ENCODE results near the gene PCP4L1.

Gene PCP4L1

GRCh38 chr1:161304927-161305866 is 46.7 kb downstream of the PCP4L1 start:
- Histone ChIP-seq H3K4me3 (ENCODE audit: low read length) (peak overlapping the region; percentile 60), H3K9me2 (replicated peaks; ENCODE audit: insufficient read depth, low read length) (no peaks in the 10 kb centered on the region), H3K9me3 (replicated peaks; ENCODE audit: insufficient read depth, low read length) (no peaks in the 10 kb centered on the region), H3K36me3 (replicated peaks; ENCODE audit: insufficient read depth, low read length) (no peaks in the 10 kb centered on the region), H3K4me2 (ENCODE audit: low read depth, low read length) (peak overlapping the region; percentile 44), H3K27me3 (replicated peaks; ENCODE audit: insufficient read depth, low read length) (no peaks in the 10 kb centered on the region), H3K9ac (ENCODE audit: low read length) (peak overlapping the region; percentile 23; the same call in 1 of the 2 replicates), H2AFZ (ENCODE audit: low read length) (peak overlapping the region; percentile 71), H3K27ac (ENCODE audit: low read length) (no peak overlapping the region), H3F3A (ENCODE audit: insufficient read depth, low read length) (no peaks in the 10 kb centered on the region), H4K20me1 (ENCODE audit: insufficient read depth, low read length) (no peaks in the 10 kb centered on the region), H3K4me1 (ENCODE audit: low read length) (0 out of 2 replicates have a peak, but pooled peaks cover 3% of the 10 kb centered on the region), H3K79me2 (ENCODE audit: low read length) (0 out of 2 replicates have a peak, but pooled peaks cover 3% of the 10 kb centered on the region)
- DNase-seq = no peak
- TF ChIP-seq CTCF (IDR thresholded peaks at IDR 0.05; ENCODE audit: low read length) = no peak
- no peak for TF ChIP-seq EZH2 (optimal IDR thresholded peaks at IDR 0.05; ENCODE audit: low read depth, low read length)
- TF ChIP-seq EZH2phosphoT487 (IDR thresholded peaks at IDR 0.05; ENCODE audit: low read length) = no peak

DNA sequence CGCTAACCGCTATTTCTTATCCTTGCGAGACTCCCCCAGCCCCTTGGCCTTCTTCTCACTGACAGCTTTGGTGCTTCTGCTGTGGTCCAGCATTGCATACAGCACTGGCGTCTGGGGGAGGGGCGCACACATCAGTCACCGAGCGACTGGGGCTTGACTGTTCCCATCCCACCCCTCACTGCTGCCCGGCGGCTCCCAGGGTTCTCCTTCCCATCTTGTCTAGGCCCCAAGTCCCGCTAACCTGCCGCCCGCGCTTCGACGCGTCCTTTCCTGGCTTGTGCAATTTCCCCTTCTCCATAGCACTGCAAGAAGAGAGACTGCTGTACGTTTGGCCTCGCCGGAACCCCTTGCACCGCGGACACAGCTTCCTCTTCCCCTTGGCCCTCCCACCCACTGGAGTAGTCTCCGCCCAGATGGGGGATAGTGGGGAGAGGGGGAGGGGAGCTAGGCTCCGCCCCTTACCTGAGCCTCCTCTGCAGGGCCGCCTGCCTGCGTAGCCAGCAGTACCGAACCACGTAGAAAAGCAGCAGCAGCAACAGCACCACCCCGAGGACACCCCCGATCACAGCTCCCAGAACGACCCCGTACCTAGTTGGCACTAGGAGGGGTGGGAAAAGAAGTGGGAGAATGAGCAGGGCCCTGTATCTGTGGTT is 47.4 kb downstream of the PCP4L1 start:
- H3K27me3 ChIP-seq (replicated peaks; ENCODE audit: insufficient read depth, low read length) = no peaks in the 10 kb centered on the region
- 0 out of 2 replicates have a peak, but pooled peaks cover 3% of the 10 kb centered on the region for H3K4me1 ChIP-seq (ENCODE audit: low read length)
- H3K9me3 ChIP-seq (replicated peaks; ENCODE audit: insufficient read depth, low read length) = no peaks in the 10 kb centered on the region
- TF ChIP-seq CTCF (IDR thresholded peaks at IDR 0.05; ENCODE audit: low read length) = peak; percentile 55
- no peak for TF ChIP-seq EZH2 (optimal IDR thresholded peaks at IDR 0.05; ENCODE audit: low read depth, low read length)
- TF ChIP-seq EZH2phosphoT487 (IDR thresholded peaks at IDR 0.05; ENCODE audit: low read length) = no peak
- H3K4me2 ChIP-seq (ENCODE audit: low read depth, low read length) = peak overlapping the region; percentile 44
- no peaks in the 10 kb centered on the region for H3K36me3 ChIP-seq (replicated peaks; ENCODE audit: insufficient read depth, low read length)
- H3K9me2 ChIP-seq (replicated peaks; ENCODE audit: insufficient read depth, low read length) = no peaks in the 10 kb centered on the region
- peak overlapping the region; percentile 60 for H3K4me3 ChIP-seq (ENCODE audit: low read length)
- peak; percentile 77 for DNase-seq
- H4K20me1 ChIP-seq (ENCODE audit: insufficient read depth, low read length) = no peaks in the 10 kb centered on the region
- H3F3A ChIP-seq (ENCODE audit: insufficient read depth, low read length) = no peaks in the 10 kb centered on the region
- H3K27ac ChIP-seq (ENCODE audit: low read length) = no peak overlapping the region
- H3K79me2 ChIP-seq (ENCODE audit: low read length) = 0 out of 2 replicates have a peak, but pooled peaks cover 3% of the 10 kb centered on the region
- peak overlapping the region; percentile 71 for H2AFZ ChIP-seq (ENCODE audit: low read length)
- H3K9ac ChIP-seq (ENCODE audit: low read length) = peak overlapping the region; percentile 23; the same call in 1 of the 2 replicates

DNA sequence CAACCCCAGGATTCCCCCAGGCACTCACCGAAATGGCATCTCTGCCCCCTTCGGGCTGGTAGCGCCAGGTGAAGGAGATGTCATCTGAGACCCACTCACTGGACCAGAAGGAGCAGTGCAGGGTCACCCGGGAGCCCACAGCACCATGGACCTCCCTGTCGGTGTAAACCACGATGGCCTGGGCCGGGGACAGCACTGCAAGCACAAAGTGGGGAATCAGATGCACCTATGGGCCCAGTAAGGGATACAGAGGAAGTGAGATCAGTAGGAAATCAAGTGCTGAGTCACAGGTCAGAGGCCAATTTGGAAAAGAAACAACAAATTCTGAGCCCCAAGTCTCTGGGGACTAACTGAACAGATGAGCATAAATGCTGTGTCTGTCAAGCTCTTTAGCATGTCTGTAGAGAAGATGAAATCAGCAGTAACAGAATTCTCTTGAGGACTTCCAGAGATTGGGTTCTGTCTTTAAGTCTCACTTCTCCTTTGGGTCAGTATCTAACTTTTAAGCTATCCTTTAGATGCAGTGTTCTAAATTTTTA is 48.8 kb downstream of the PCP4L1 start:
- Histone ChIP-seq H3K4me1 (ENCODE audit: low read length) (0 out of 2 replicates have a peak, but pooled peaks cover 3% of the 10 kb centered on the region), H3F3A (ENCODE audit: insufficient read depth, low read length) (no peaks in the 10 kb centered on the region), H3K27me3 (replicated peaks; ENCODE audit: insufficient read depth, low read length) (no peaks in the 10 kb centered on the region), H4K20me1 (ENCODE audit: insufficient read depth, low read length) (no peaks in the 10 kb centered on the region), H3K4me3 (ENCODE audit: low read length) (no peak overlapping the region), H3K9me2 (replicated peaks; ENCODE audit: insufficient read depth, low read length) (no peaks in the 10 kb centered on the region), H3K9ac (ENCODE audit: low read length) (no peak overlapping the region), H2AFZ (ENCODE audit: low read length) (peak overlapping the region; percentile 1), H3K9me3 (replicated peaks; ENCODE audit: insufficient read depth, low read length) (no peaks in the 10 kb centered on the region), H3K27ac (ENCODE audit: low read length) (no peak overlapping the region), H3K36me3 (replicated peaks; ENCODE audit: insufficient read depth, low read length) (no peaks in the 10 kb centered on the region), H3K4me2 (ENCODE audit: low read depth, low read length) (no peak overlapping the region), H3K79me2 (ENCODE audit: low read length) (0 out of 2 replicates have a peak, but pooled peaks cover 3% of the 10 kb centered on the region)
- no peak for DNase-seq
- no peak for TF ChIP-seq CTCF (IDR thresholded peaks at IDR 0.05; ENCODE audit: low read length)
- TF ChIP-seq EZH2 (optimal IDR thresholded peaks at IDR 0.05; ENCODE audit: low read depth, low read length) = no peak
- TF ChIP-seq EZH2phosphoT487 (IDR thresholded peaks at IDR 0.05; ENCODE audit: low read length) = no peak

All from MM.1S (cell line).